ENCODE results near the gene SHMT2. TPM values are rescaled to one million over a fixed set of nuclear protein-coding genes. Genes with fewer than 3 reads are reported as not detected.

Gene SHMT2
- polyA plus RNA-seq, 3 donors = 69.1 to 86.6 (median 77.3) TPM

GRCh38 chr12:57221169-57221917 is 8.2 kb upstream of the SHMT2 start:
- DNase-seq (ENCODE audit: extremely low read depth in 1 of 11, low read depth in 9 of 11, low spot score in 4 of 11) = no peak

GRCh38 chr12:57222286-57223190 is 7.0 kb upstream of the SHMT2 start:
- DNase-seq (ENCODE audit: extremely low read depth in 1 of 11, low read depth in 9 of 11, low spot score in 4 of 11) = no peak

- no peak for DNase-seq (ENCODE audit: extremely low read depth in 1 of 11, low read depth in 9 of 11, low spot score in 4 of 11)
These were observed 6.0 kb upstream of the SHMT2 start for GRCh38 chr12:57223191-57224165.

DNA sequence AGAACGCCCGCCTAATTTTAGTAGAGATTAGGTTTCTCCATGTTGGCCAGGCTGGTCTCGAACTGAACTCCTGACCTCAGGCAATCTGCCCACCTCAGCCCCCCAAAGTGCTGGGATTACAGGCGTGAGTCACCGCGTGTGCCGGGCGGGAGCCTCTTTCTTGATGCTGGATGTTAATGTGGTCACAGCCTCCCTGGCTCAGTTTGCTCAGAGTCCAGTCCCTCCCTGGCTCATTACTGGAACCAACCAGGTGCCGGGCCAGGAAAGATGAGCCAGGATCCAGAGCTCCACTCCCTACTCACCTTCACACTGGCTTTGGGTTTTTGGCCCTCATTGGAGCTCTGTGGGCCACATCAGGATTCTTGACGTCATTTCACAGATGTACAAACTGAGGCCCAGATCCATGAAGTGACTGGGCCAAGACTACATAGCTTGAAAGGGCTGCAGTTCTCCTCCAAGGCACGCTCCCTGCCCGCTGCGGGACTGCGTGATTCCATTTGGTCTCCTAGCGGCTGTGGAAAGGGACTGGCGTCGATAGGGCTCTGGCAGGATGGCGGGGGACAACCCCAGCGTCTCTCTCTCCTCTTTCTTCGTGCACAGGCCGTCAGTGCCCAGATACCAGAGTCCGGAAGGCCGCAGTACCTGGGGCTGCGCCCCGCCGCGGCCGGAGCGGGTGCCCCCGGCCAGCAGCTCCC is 5.1 kb upstream of the SHMT2 start:
- no peak for DNase-seq (ENCODE audit: extremely low read depth in 1 of 11, low read depth in 9 of 11, low spot score in 4 of 11)

GRCh38 chr12:57224973-57225679 is 4.4 kb upstream of the SHMT2 start:
- DNase-seq (ENCODE audit: extremely low read depth in 1 of 11, low read depth in 9 of 11, low spot score in 4 of 11) = no peak

DNA sequence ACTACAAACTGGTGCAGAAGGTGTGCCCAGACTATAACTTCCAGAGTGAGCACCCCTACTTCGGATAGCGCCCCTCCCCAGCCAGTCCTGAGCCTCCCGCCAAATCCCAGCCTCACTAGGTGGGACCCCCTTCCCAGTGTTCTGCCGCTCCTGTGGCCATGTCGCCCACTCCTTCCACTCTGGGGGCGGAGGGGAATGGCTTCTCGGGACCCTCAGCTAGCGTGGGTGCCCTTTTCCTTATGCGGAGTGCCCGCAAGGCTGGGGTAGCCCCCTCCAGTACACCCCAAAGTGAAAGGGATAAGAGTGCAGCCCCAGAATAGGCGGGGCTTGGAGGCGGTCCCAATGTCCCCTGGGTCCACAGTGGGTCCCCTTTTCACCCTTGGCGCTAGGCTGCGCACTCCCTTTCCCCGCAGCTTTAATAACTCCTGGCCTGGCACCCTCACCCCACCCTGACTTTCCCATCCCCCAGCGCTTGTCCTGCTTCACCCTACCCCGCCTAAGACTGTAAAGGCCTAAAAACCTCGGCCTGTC is 3.8 kb upstream of the SHMT2 start:
- no peak for DNase-seq (ENCODE audit: extremely low read depth in 1 of 11, low read depth in 9 of 11, low spot score in 4 of 11)

- DNase-seq (ENCODE audit: extremely low read depth in 1 of 11, low read depth in 9 of 11, low spot score in 4 of 11) = no peak
These were observed 2.8 kb upstream of the SHMT2 start for GRCh38 chr12:57226588-57227314.

DNA sequence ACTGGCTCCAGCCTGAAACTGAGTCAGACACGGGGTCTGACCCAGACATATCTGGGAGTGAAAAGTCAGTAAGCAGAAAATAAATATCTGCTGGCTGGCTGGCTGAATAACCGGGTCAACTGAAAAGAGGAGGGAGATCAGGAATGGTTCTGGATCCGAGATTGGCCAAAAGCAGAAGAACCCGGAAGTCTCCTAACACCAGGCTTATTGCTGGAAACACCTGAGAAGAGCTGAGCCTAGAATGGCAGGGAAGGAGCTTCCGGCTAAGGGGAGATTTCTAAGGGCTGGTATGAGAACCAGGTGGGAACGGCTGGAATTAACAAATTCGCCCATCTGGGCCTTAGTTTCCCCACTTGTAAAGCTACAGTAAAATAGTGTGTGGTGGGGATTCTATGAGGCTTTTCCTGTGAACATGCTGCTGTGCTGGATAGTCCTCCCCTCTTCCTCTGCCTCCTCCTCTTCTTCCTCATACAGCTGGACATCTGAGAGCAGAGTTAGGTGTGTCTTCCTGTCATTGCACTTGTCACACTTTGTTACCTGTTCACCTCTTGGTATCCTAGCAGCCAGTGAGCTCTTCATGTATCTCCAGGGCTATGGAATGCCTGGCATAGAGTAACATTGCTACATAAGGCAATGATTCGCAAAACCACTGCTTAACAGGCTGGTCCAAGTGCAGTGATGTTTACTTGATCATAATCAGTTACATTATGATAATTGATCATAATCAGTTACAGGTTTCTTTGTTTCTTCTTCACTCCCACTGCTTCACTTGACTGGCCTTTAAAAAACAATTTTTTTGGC is 2.0 kb upstream of the SHMT2 start:
- no peak for DNase-seq (ENCODE audit: extremely low read depth in 1 of 11, low read depth in 9 of 11, low spot score in 4 of 11)

DNA sequence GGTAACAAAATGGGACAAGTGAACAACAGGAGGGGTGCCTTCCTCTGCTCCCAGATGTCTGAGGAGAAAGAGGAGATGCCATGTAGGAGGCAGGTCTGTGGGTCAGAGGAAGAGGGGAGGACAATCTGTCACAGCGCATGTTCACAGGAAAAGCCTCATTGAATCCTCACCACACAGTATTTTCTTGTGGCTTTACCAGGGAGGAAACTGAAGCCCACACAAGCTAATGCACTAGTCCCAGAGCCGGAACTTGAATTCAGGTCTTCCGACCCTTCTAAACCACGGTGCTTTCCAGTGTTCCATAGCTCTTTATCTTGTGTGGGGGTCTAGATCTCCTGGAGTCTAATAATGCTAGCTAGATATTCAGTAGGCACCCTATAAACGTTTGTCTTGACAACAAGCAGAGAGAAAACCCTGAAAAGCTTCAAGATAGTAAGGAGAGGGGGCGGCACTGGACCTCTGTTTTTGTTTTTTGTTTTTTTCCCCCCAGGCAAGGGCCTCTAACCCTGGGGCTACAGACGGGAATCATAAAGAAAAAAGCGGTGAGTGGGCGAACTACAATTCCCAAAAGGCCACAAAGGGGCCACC is 371 bp upstream of the SHMT2 start:
- no peak for DNase-seq (ENCODE audit: extremely low read depth in 1 of 11, low read depth in 9 of 11, low spot score in 4 of 11)

GRCh38 chr12:57230381-57231155 is 1.1 kb downstream of the SHMT2 start:
- DNase-seq (ENCODE audit: extremely low read depth in 1 of 11, low read depth in 9 of 11, low spot score in 4 of 11) = no peak

GRCh38 chr12:57231276-57232021 is 1.9 kb downstream of the SHMT2 start:
- DNase-seq (ENCODE audit: extremely low read depth in 1 of 11, low read depth in 9 of 11, low spot score in 4 of 11) = no peak

DNA sequence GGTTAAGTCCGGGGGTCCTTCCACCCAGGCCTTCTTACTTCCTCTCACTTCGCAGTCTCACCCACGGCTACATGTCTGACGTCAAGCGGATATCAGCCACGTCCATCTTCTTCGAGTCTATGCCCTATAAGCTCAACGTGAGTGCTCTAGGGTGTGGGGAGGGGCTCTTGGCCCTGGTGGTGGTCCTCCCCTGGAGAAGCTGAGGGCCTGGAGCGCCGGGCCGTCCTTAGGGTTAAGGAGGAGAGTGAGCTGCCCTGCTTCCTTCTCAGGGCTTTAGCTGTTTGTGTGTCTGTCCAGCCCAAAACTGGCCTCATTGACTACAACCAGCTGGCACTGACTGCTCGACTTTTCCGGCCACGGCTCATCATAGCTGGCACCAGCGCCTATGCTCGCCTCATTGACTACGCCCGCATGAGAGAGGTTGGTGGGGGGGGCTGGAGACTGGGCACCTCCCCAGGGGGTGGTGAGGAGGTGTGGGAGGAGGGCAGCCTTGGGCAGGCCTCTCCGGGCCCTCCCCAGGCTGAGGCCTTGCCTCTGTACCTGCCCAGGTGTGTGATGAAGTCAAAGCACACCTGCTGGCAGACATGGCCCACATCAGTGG is 2.7 kb downstream of the SHMT2 start:
- DNase-seq (ENCODE audit: extremely low read depth in 1 of 11, low read depth in 9 of 11, low spot score in 4 of 11) = no peak

GRCh38 chr12:57233357-57234232 is 4.1 kb downstream of the SHMT2 start:
- DNase-seq (ENCODE audit: extremely low read depth in 1 of 11, low read depth in 9 of 11, low spot score in 4 of 11) = no peak
